IPS-11a (cell line): ENCODE measurements around the gene DYSF.

Experiments
- H3K4me3 ChIP-seq: one replicate; pipeline ENCODE4 v1.5.1; 2013; ENCODE audit warnings: low read depth, low read length, control low read depth

Gene DYSF

DNA sequence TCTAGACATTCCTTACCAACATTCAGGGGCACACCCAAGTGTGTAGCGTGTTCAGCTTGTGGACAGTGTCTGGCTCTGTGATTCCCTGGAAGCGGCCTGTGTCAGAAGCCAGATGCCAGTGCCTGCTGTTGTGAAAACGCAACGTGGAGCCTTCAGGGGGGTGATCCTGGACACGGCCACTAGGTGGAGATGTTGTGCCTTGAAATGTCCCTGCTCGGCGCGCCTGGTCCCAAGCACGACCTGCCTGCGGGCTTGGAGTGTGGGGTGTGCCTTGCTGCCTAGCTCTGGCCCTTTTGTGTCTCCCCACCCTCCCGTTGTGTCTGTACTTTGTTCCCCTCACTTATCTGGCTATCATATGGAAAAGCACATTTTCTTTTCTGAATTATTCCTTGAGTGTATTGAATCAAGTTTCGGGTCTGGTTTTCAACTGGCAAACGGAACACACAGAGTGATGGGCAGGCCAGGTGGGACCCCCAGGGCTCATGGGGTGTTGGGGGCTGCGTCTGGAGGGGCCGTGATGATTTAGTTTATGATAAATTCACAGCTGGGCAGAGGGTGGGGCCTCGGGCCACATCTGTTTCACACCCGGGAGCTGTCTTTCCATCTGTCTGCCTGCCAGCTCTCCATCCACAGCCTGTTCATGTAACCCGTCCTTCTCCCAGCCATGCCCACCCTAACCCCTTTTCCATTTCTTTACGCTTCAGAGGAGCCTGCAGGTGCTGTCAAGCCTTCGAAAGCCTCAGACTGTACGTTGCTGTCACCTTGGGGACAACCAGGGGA is 95.5 kb downstream of the DYSF start:
- H3K4me3 ChIP-seq: no peak overlapping the region

- no peak overlapping the region for H3K4me3 ChIP-seq
Measured at GRCh38 chr2:71550801-71551630, 97.7 kb downstream of the DYSF start.

- no peak overlapping the region for H3K4me3 ChIP-seq
Measured at GRCh38 chr2:71551631-71551915, 98.2 kb downstream of the DYSF start.

- H3K4me3 ChIP-seq: no peak overlapping the region
Measured at GRCh38 chr2:71552356-71552755, 99.0 kb downstream of the DYSF start.

DNA sequence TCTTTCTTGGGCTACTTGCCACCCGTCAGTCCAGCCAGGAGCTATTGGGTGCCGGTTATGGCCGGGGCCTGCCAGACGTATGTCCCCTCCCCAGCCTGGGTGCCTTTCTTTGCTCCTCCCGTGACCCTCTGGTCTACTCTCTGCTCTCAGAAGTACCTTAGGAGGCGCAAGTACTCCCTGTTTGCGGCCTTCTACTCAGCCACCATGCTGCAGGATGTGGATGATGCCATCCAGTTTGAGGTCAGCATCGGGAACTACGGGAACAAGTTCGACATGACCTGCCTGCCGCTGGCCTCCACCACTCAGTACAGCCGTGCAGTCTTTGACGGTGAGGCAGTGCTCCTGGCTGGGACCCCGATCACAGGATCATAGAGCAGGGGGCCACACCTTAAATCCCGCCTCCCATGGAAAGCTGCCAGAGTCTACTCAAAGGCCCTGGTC is 99.5 kb downstream of the DYSF start:
- H3K4me3 ChIP-seq: no peak overlapping the region

DNA sequence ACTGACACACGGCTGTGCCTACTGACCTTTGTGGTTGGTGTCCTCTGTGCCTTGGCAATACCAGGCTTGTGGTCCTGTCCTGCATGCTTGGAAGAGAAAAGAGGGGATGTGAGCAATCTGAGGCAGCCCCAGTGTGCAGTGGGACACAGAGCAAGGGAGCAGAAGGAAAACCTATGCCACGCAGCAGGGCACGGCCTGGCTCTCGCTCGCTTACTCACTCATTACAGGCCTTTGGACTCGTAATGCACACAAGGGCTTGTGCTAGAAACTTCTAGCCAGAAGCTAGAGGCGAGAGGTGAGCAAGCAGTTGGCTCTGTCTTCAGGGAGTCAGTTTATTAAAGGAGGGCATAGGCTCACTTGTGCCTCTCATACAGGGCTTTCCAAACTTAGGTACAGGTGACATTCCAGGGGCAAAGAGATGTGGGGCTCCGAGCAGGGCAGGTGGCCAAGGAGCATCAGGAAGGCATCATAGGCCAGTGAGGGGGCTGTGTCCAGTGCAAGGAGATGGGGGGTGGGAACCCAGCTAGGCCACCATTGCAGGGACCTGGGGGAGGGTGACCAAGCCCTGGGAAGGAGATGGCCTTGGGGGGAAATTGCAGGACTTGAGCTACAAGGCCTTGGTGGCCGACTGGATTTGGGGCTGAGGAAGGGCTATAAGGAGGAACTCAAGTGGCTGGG is 100.8 kb downstream of the DYSF start:
- H3K4me3 ChIP-seq: no peak overlapping the region

DNA sequence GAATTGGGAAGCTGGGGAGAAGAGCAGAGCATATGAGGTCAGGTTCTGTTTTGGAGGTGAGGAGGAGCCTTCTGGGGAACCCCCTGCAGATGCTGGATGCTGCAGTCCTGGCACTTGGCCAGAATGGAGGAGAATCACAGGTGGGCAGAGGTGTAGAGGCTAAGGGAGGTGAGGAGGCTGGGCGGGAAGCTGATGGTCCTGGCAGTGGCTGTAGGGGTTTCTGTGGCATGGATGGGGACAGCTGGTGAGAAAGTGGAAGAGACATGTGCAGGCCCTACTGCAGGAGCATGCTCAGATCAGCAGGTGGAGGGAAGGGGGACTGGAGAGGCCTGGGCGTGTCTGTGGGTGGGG is 101.3 kb downstream of the DYSF start:
- no peak overlapping the region for H3K4me3 ChIP-seq

DNA sequence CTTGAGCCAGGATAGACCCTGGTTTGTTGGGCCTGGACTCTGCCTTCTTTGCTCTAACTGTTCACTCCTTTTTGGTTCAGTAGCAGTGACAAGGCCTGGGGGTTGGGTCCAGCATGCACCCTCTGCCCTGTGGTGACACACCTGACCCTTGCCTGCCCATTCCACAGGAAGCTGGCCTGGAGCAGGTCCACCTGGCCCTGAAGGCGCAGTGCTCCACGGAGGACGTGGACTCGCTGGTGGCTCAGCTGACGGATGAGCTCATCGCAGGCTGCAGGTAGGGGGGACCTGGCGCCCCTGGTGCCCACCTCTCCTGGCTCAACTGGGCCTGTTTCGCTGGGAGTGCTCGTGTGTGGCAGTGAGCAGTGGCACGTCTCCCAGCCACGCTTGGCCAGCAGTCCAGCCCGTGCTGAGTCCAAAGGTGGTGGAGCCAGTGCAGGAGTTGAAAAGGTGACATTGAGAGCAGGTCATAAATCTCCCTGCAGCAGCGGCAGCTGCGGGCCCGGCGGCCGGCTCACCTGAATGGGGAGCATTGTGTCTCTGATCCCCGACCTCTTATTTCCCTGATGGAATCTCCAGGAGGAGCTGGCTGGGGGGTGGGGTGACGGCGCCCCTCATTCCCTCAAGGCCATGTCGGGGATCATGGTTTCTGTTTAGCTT is 102.6 kb downstream of the DYSF start:
- no peak overlapping the region for H3K4me3 ChIP-seq

DNA sequence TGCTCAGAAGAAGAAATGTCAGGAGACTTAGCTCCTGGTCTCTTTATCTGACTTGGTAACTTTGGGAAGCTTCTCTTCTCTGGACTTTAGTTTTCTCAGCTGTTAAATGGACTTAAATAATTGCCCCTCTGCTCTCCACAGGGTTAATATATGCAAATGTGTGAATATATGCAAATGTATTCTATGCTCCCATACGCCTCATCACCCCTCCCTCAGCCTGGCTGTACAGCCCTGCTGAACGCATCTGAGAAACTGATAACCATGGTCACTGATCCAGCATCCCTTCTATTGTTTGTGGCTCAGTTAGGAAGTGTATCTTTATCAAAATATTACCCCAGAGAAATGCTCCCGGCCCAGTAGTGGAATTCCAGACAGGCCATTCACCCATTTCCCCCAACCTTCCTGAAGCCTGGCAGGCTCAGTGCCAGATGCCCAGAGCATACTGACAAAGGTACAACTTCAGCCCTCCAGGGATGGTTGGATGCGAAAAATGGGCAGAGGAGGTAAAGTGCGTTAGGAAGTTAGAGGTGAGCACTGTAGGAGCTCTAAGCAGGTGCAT is 103.4 kb downstream of the DYSF start:
- no peak overlapping the region for H3K4me3 ChIP-seq

DNA sequence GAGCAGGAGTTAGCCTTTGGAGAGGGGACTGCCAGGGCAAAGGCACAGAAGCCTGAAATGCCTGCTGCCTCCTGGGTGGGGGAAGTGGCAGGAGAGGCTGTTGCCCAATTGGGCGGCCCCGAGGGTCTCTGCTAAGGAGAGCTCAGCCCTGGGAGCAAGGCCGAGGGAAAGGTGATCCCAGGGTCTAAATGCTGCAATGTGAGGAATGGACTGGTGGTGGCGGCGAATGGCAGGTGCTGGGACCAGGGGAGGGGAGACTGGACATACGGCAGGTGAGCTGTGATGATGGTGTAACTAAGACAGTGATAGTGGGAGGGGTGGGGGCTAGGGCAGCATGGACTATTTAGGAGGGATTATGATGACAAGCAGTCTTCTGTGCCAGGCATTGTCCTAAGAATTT is 104.0 kb downstream of the DYSF start:
- no peak overlapping the region for H3K4me3 ChIP-seq

- no peak overlapping the region for H3K4me3 ChIP-seq
Measured at GRCh38 chr2:71558300-71559051, 105.1 kb downstream of the DYSF start.

DNA sequence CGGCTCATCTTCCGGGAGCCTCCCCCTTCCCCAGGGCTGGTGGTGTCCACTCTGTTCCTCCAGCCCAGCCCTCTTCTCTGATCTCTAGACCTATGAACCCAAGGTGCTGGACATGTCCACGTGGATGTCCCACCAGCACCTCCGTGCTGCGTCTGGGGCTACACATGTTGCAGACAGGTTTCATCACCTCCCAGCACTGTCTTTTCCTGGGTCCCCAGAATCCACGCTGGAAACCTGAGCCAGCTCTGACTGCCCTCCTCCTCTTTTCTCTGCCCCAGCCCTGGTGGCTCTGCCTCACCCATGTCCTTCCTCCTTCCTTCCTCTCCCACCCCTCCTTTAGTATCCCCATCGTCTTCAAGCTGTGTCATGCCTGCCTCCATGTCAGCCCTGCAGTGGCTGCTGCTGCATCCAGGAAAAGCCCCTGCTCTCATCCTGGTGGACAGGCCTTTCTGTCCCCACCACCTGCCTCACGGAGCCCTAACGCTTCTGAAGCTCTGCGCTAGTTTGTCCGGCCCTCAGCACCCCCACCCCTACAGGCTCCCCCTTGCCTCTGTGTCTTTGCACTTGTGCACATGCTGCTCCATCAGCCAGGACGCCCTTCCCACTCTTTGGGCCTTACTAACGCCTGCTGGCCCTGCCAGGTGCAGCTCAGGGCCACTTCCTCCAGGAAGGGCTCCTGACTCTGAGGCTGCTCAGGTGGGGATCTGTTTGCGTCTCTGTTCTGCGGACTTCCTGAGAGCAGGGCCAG is 105.9 kb downstream of the DYSF start:
- H3K4me3 ChIP-seq: no peak overlapping the region

DNA sequence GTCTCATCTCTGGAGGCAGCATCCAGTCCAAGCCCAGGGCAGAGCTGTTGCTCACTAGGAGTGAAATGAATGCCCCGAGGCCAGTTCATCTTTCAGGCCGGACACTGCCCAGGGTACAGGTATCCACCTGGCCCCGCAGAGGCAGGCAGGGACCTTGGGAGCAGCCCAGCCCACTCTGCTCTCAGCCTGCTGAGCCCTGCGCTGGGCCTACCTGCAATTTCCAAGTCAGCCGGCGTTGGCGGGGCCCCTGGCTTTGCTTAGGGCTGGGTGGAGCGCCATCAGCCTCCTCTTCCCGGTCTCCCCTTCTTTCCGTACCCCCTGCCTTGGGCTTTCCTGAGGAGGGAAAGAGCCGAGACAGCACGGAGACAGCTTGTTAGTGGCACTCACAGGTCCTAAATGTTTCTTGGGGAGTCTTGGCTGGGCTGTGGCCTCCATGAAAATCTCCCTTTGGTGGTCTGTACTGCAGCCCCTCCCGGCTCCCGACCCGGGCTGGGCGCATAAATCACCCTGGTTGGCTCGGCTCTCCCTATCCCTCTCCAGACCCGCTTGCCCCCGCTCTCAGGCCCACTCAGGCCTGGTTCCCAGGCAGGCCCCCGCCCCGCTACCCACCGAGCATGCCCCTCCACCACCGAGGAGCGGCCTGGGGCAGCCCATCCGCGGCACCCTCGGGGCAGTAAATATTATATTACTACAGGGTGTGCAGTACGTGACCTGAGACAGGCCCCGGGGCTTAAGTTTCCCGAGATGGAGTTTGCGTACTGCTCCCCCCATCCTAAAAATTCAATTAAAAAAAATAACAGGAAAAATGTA is 106.7 kb downstream of the DYSF start:
- no peak overlapping the region for H3K4me3 ChIP-seq

- H3K4me3 ChIP-seq: no peak overlapping the region
Measured at GRCh38 chr2:71560638-71561011, 107.3 kb downstream of the DYSF start.

GRCh38 chr2:71561441-71562267 is 108.3 kb downstream of the DYSF start:
- H3K4me3 ChIP-seq: no peak overlapping the region

DNA sequence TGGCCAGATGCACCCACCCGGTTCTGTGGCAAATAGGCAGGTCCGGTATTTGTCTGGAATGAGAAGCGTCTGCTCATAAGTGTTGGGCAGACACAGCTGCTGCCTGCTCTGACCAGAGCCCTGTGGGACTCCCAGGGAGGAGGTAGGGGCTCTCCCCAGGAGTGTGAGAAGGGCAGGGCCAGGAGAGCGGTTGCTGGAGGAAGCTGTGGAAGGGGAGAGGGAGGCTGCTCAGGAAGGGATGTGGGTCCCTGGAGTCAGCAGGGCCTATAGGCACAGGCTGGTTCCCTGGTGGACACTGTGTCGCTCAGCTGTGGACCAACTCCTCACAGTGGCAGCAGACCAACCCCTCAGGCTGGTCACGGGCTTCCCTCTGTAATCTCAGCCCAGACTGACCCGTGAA is 109.2 kb downstream of the DYSF start:
- no peak overlapping the region for H3K4me3 ChIP-seq

DNA sequence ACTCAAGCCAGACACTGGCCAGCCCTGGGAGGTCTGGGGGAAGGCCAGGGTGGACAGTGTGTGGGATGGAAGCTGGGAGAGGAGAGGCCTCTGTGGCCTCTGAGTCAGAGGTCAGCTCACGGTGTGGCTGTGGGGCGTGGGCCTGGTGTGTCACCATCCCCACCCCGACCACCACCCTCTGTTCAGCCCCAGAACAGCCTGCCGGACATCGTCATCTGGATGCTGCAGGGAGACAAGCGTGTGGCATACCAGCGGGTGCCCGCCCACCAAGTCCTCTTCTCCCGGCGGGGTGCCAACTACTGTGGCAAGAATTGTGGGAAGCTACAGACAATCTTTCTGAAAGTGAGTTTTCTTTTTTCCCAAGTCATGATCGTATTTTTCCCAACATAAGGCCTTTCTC is 110.5 kb downstream of the DYSF start:
- no peak overlapping the region for H3K4me3 ChIP-seq

GRCh38 chr2:71564361-71564760 is 111.0 kb downstream of the DYSF start:
- H3K4me3 ChIP-seq: no peak overlapping the region
